CD4-positive, CD25-positive, alpha-beta regulatory T cell (primary cell): ENCODE measurements around the gene TESMIN. TPM values are rescaled to one million over a fixed set of nuclear protein-coding genes. Genes with fewer than 3 reads are reported as not detected.

ENCODE experiments used
- ATAC-seq, 2 donors: fragments of 150-1000 bp; cut with Tn5 transposase; one replicate each; pipeline ENCODE4 v1.10.0; 2021; ENCODE audit warnings: low read depth in 2 of 2, moderate number of reproducible peaks in 2 of 2, moderate library complexity in 1 of 2
- DNase-seq, 3 donors: peaks; one replicate each; pipeline versions ENCODE4 v3.0.0 to v3.0.0-alpha.2; 2012 to 2022; ENCODE audit warnings: mixed read lengths in 1 of 3
- H3K27ac ChIP-seq: one replicate; pipeline ENCODE4 v1.7.0; 2013; ENCODE audit warnings: mild to moderate bottlenecking, low read length; ENCODE audit not compliant: insufficient read depth, poor library complexity, severe bottlenecking
- H3K27me3 ChIP-seq: one replicate; pipeline ENCODE4 v1.7.0; 2013; ENCODE audit warnings: low read length; ENCODE audit not compliant: control insufficient read depth, insufficient read depth
- H3K36me3 ChIP-seq: one replicate; pipeline ENCODE4 v1.7.0; 2013; ENCODE audit warnings: mild to moderate bottlenecking, low read length, moderate library complexity; ENCODE audit not compliant: control insufficient read depth, insufficient read depth
- H3K4me1 ChIP-seq: 2 replicates; pipeline ENCODE4 v1.7.0; 2013; ENCODE audit warnings: mild to moderate bottlenecking, low read length; ENCODE audit not compliant: insufficient read depth, control insufficient read depth, poor library complexity, severe bottlenecking
- H3K4me3 ChIP-seq: one replicate; pipeline ENCODE4 v1.7.0; 2013; ENCODE audit warnings: low read depth, mild to moderate bottlenecking, low read length, moderate library complexity
- H3K9me3 ChIP-seq, 2 experiments: 1 replicate in 1 of 2; 2 replicates in 1 of 2; pipeline ENCODE4 v1.7.0; 2013; ENCODE audit warnings: low read length in 2 of 2, mild to moderate bottlenecking in 1 of 2, moderate library complexity in 1 of 2; ENCODE audit not compliant: control insufficient read depth in 2 of 2
- H3K27ac Mint-ChIP-seq, 3 donors: one replicate each; pipeline ENCODE4 v1.8.0; 2020 to 2022; ENCODE audit warnings: mild to moderate bottlenecking in 3 of 3, mixed read lengths in 3 of 3, moderate library complexity in 2 of 3
- H3K27me3 Mint-ChIP-seq: one replicate; pipeline ENCODE4 v1.8.0; 2022; ENCODE audit warnings: mild to moderate bottlenecking, mixed read lengths
- H3K36me3 Mint-ChIP-seq: one replicate; pipeline ENCODE4 v1.8.0; 2020; ENCODE audit warnings: mixed read lengths
- H3K4me1 Mint-ChIP-seq, 4 donors: one replicate each; pipeline ENCODE4 v1.8.0; 2020 to 2022; ENCODE audit warnings: mixed read lengths in 4 of 4, mild to moderate bottlenecking in 1 of 4
- H3K4me3 Mint-ChIP-seq, 4 donors: one replicate each; pipeline ENCODE4 v1.8.0; 2020 to 2022; ENCODE audit warnings: mild to moderate bottlenecking in 4 of 4, mixed read lengths in 4 of 4, moderate library complexity in 3 of 4
- H3K9me3 Mint-ChIP-seq, 7 donors: one replicate each; pipeline ENCODE4 v1.8.0; 2020 to 2022; ENCODE audit warnings: mixed read lengths in 7 of 7, mild to moderate bottlenecking in 3 of 7, moderate library complexity in 2 of 7
- polyA plus RNA-seq, 4 donors: library from polyadenylated mRNA; unstranded; fragments of 300-500 nt; fragmentation: Illumina TruSeq; gene quantifications; one replicate each; pipeline ENCODE4 v1.2.3, GENCODE V29; 2021
- total RNA-seq: library from RNA; stranded (reverse); gene quantifications from one replicate; pipeline ENCODE4 v1.2.3, GENCODE V29; 2022

Gene TESMIN
- total and polyA plus RNA-seq, 5 donors from 2014 or later: 3.0 to 8.0 (median 5.3) TPM

DNA sequence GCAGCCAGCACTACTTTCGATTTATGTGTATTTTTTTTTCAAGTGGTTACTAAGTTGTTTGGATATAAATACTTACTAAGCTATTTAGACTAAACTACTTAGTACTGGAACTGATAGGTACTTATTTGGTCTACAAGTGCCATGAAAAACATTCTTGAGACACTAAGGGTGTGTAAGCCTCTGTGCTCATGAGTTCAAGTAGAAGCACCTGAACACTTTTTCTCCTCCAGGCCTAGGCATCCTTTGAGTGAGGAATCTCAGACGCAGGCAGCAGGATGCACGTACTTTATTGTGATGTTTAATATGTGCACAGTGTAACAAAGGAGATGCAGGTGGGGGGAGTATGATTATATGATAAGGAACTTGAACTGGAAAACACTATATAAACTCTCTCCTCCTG, 7.8 kb downstream of the TESMIN start:
- H3K4me3 Mint-ChIP-seq: no peak overlapping the region
- H3K36me3 Mint-ChIP-seq: peaks cover 18% of the 10 kb centered on the region
- Histone ChIP-seq H3K27me3 (no peaks in the 10 kb centered on the region), H3K9me3 (no peaks in the 10 kb centered on the region), H3K27ac (no peak overlapping the region), H3K4me1 (no peaks in the 10 kb centered on the region), H3K4me3 (no peak overlapping the region), H3K36me3 (peaks cover 22% of the 10 kb centered on the region)
- H3K27me3 Mint-ChIP-seq: no peaks in the 10 kb centered on the region
- no peak overlapping the region for H3K27ac Mint-ChIP-seq
- no peaks in the 10 kb centered on the region for H3K9me3 Mint-ChIP-seq
- H3K4me1 Mint-ChIP-seq: peaks cover 0 to 4% (median under 1%) of the 10 kb centered on the region in 4 donors
- no peak for ATAC-seq
- no peak for DNase-seq

DNA sequence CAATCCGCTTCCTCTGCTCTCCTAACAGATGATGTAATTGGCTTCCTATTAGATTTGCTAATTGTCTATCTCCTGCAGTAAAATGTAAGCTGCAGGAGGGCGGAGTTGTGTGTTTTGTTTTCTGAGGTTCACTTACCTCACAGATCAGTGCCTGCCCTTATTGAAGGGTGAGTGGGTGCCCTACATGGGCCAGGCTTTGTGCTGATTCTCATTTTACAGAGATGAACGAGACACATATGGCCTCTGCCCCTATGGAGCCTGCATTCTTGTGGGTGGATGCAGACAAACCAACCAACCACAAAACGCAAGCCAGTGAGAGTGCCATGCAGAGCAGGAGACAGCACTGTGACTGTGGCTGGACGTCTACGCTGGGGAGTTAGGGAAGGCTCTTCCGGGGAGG, 9.9 kb downstream of the TESMIN start:
- Histone ChIP-seq H3K36me3 (peaks cover 26% of the 10 kb centered on the region), H3K27ac (no peak overlapping the region), H3K4me1 (no peaks in the 10 kb centered on the region), H3K27me3 (no peaks in the 10 kb centered on the region), H3K9me3 (no peaks in the 10 kb centered on the region), H3K4me3 (no peak overlapping the region)
- DNase-seq (no peak), ATAC-seq (no peak)
- peaks cover 25% of the 10 kb centered on the region for H3K36me3 Mint-ChIP-seq
- peaks cover 0 to 2% (median 0%) of the 10 kb centered on the region in 7 donors for H3K9me3 Mint-ChIP-seq
- no peak overlapping the region for H3K4me3 Mint-ChIP-seq
- peaks cover 0 to 6% (median under 1%) of the 10 kb centered on the region in 4 donors for H3K4me1 Mint-ChIP-seq
- H3K27me3 Mint-ChIP-seq: no peaks in the 10 kb centered on the region
- peak overlapping the region in 1 of 3 donors; percentile 81 for H3K27ac Mint-ChIP-seq

GRCh38 chr11:68735646-68736045, 15.7 kb downstream of the TESMIN start:
- Histone ChIP-seq H3K36me3 (peaks cover 12% of the 10 kb centered on the region), H3K27ac (no peak overlapping the region), H3K4me3 (no peak overlapping the region), H3K4me1 (no peaks in the 10 kb centered on the region), H3K9me3 (no peaks in the 10 kb centered on the region), H3K27me3 (no peaks in the 10 kb centered on the region)
- H3K27ac Mint-ChIP-seq: no peak overlapping the region
- ATAC-seq (no peak), DNase-seq (no peak)
- H3K9me3 Mint-ChIP-seq: peaks cover 0 to 2% (median 0%) of the 10 kb centered on the region in 7 donors
- no peaks in the 10 kb centered on the region for H3K27me3 Mint-ChIP-seq
- peaks cover 17% of the 10 kb centered on the region for H3K36me3 Mint-ChIP-seq
- H3K4me1 Mint-ChIP-seq: peaks cover 0 to 4% (median 0%) of the 10 kb centered on the region in 4 donors
- H3K4me3 Mint-ChIP-seq: no peak overlapping the region

- Histone ChIP-seq H3K4me3 (no peak overlapping the region), H3K27me3 (no peaks in the 10 kb centered on the region), H3K9me3 (no peaks in the 10 kb centered on the region), H3K36me3 (peaks cover 12% of the 10 kb centered on the region), H3K27ac (no peak overlapping the region), H3K4me1 (no peaks in the 10 kb centered on the region)
- peaks cover 17% of the 10 kb centered on the region for H3K36me3 Mint-ChIP-seq
- H3K4me3 Mint-ChIP-seq: no peak overlapping the region
- peaks cover 0 to 2% (median 0%) of the 10 kb centered on the region in 7 donors for H3K9me3 Mint-ChIP-seq
- no peak for DNase-seq
- H3K4me1 Mint-ChIP-seq: peaks cover 0 to 4% (median 0%) of the 10 kb centered on the region in 4 donors
- no peak overlapping the region for H3K27ac Mint-ChIP-seq
- H3K27me3 Mint-ChIP-seq: no peaks in the 10 kb centered on the region
- ATAC-seq: no peak
Observed at GRCh38 chr11:68735125-68735524, 16.2 kb downstream of the TESMIN start.

- Mint-ChIP-seq H3K4me3 (no peak overlapping the region), H3K4me1 (peaks cover 0 to 4% (median 0%) of the 10 kb centered on the region in 4 donors), H3K27me3 (no peaks in the 10 kb centered on the region), H3K9me3 (peaks cover 0 to 2% (median 0%) of the 10 kb centered on the region in 7 donors), H3K36me3 (peaks cover 17% of the 10 kb centered on the region), H3K27ac (peak overlapping the region in 1 of 3 donors; percentile 76)
- Histone ChIP-seq H3K9me3 (no peaks in the 10 kb centered on the region), H3K27ac (no peak overlapping the region), H3K4me1 (no peaks in the 10 kb centered on the region), H3K36me3 (peaks cover 12% of the 10 kb centered on the region), H3K27me3 (no peaks in the 10 kb centered on the region), H3K4me3 (no peak overlapping the region)
- no peak for DNase-seq
- ATAC-seq: no peak
Observed at GRCh38 chr11:68734111-68734510, 17.2 kb downstream of the TESMIN start.

- no peaks in the 10 kb centered on the region for H3K27me3 ChIP-seq
- no peak overlapping the region for H3K4me3 ChIP-seq
- Mint-ChIP-seq H3K36me3 (peaks cover 9% of the 10 kb centered on the region), H3K4me1 (no peaks in the 10 kb centered on the region), H3K4me3 (no peak overlapping the region), H3K27me3 (no peaks in the 10 kb centered on the region), H3K27ac (no peak overlapping the region), H3K9me3 (no peaks in the 10 kb centered on the region)
- ATAC-seq (no peak), DNase-seq (no peak)
- H3K36me3 ChIP-seq: no peaks in the 10 kb centered on the region
- no peaks in the 10 kb centered on the region for H3K9me3 ChIP-seq
- no peak overlapping the region for H3K27ac ChIP-seq
- H3K4me1 ChIP-seq: no peaks in the 10 kb centered on the region
Observed at GRCh38 chr11:68727783-68728182, 23.5 kb downstream of the TESMIN start.

DNA sequence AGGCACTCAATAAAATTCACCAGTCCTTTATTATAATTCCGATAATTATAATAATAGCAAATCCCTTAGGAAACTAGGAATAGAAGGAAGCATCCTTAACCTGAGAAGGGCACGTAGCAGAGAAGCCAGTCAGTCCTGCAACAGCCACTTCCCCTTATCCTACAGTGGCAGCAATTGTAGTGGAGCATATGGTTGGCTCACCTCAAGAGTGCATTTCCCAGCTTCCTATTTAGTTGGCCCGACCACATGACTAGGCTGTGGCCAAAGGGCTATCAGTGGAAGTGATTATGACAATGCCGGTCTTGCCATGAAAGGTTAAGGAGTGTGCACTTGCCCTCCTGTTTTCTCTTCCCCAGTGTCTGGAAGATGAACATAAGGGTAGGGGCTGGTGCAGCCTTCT, 27.0 kb downstream of the TESMIN start:
- no peak for ATAC-seq
- no peaks in the 10 kb centered on the region for H3K27me3 ChIP-seq
- H3K27ac ChIP-seq: no peak overlapping the region

DNA sequence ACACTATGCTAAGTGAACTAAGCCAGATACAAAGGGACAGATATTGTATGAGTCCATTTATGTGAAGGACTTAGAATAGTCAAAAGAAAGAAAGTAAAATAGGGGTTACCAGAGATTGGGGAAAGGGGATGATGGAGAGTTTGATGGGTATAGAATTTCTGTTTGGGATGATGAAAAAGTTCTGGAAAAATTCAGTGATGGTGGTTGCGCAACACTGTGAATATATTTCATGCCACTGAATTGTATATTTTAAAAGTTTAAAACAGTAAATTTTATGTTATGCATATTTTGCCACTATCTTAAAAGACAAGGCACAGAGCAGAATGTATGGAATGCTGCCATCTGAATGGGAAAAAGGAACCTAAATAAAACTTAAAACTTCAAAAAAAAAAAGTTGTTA, 29.2 kb downstream of the TESMIN start:
- no peak for ATAC-seq
- no peak overlapping the region for H3K27ac Mint-ChIP-seq
- Histone ChIP-seq H3K4me3 (no peak overlapping the region), H3K36me3 (no peaks in the 10 kb centered on the region), H3K27me3 (no peaks in the 10 kb centered on the region), H3K9me3 (peaks cover 2 to 6% of the 10 kb centered on the region in 2 experiments), H3K27ac (no peak overlapping the region), H3K4me1 (no peaks in the 10 kb centered on the region)
- H3K27me3 Mint-ChIP-seq: no peaks in the 10 kb centered on the region
- peaks cover 31% of the 10 kb centered on the region for H3K36me3 Mint-ChIP-seq
- DNase-seq: no peak
- H3K4me1 Mint-ChIP-seq: no peaks in the 10 kb centered on the region
- no peak overlapping the region for H3K4me3 Mint-ChIP-seq
- peaks cover 0 to 14% (median 0%) of the 10 kb centered on the region in 7 donors for H3K9me3 Mint-ChIP-seq

More for the DNA sequence above, 27.0 kb downstream of the TESMIN start:
- Histone ChIP-seq H3K9me3 (peaks cover 2 to 6% of the 10 kb centered on the region in 2 experiments), H3K36me3 (no peaks in the 10 kb centered on the region), H3K4me3 (no peak overlapping the region), H3K4me1 (no peaks in the 10 kb centered on the region)
- peaks cover 0 to 10% (median 0%) of the 10 kb centered on the region in 7 donors for H3K9me3 Mint-ChIP-seq
- H3K27ac Mint-ChIP-seq: no peak overlapping the region
- no peak overlapping the region for H3K4me3 Mint-ChIP-seq
- H3K27me3 Mint-ChIP-seq: no peaks in the 10 kb centered on the region
- no peaks in the 10 kb centered on the region for H3K4me1 Mint-ChIP-seq
- no peak for DNase-seq
- peaks cover 22% of the 10 kb centered on the region for H3K36me3 Mint-ChIP-seq
